Bronchial epithelial cell (primary cell): Measurements from ENCODE around the gene CFAP300. TPM values are rescaled to one million over a fixed set of nuclear protein-coding genes. Genes with fewer than 3 reads are reported as not detected.

Source experiments
- DNase-seq: peaks from one replicate; pipeline ENCODE4 v3.0.0-alpha.2; 2010; ENCODE audit warnings: low read depth
- FAIRE-seq: peaks from 2 replicates; lab custom pipeline; 2011; peaks lifted over from hg19 to GRCh38; lab: Jason Lieb, UNC
- H3K27me3 ChIP-seq: 2 replicates; pipeline ENCODE4 v1.5.1; 2011; ENCODE audit warnings: low read length; ENCODE audit not compliant: control insufficient read depth, insufficient read depth
- H3K36me3 ChIP-seq: 2 replicates; pipeline ENCODE4 v1.5.1; 2011; ENCODE audit warnings: low read length; ENCODE audit not compliant: control insufficient read depth, insufficient read depth
- H3K4me3 ChIP-seq: 2 replicates; pipeline ENCODE4 v1.5.1; 2011; ENCODE audit warnings: mild to moderate bottlenecking, low read depth, low read length, control low read depth
- total RNA-seq: library from RNA; depleted of rRNA; stranded (reverse); fragments of >200 nt; gene quantifications from 2 replicates; pipeline ENCODE4 v1.2.1, GENCODE V29; 2014
- TF ChIP-seq, protein P1 (sequence below): IDR thresholded peaks from 2 replicates; pipeline ENCODE4 v1.5.1; 2011; ENCODE audit warnings: mild to moderate bottlenecking, moderate library complexity, low read length, control low read depth, inconsistent platforms; ENCODE audit not compliant: insufficient read depth, severe bottlenecking

Gene CFAP300
- total RNA-seq, 1 donor from 2014 or later: 4.7 TPM

DNA sequence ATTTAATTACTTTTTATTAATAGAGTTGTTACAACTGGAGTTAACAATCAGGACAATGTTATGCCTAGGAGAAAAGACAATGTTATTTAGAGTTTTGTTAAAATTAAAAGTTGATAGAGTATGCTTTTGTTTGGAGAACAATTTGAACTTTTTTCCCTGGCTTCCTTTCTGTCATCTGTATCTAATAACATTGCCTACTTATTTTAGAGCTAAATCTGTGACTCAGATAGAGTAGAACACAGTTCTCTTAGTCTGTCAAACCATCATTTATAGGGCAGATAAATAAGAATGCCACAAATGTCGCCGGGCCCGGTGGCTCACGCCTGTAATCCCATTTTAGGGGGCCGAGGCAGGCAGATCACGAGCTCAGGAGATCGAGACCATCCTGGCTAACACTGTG, 34.1 kb downstream of the CFAP300 start:
- TF ChIP-seq, protein P1, sequence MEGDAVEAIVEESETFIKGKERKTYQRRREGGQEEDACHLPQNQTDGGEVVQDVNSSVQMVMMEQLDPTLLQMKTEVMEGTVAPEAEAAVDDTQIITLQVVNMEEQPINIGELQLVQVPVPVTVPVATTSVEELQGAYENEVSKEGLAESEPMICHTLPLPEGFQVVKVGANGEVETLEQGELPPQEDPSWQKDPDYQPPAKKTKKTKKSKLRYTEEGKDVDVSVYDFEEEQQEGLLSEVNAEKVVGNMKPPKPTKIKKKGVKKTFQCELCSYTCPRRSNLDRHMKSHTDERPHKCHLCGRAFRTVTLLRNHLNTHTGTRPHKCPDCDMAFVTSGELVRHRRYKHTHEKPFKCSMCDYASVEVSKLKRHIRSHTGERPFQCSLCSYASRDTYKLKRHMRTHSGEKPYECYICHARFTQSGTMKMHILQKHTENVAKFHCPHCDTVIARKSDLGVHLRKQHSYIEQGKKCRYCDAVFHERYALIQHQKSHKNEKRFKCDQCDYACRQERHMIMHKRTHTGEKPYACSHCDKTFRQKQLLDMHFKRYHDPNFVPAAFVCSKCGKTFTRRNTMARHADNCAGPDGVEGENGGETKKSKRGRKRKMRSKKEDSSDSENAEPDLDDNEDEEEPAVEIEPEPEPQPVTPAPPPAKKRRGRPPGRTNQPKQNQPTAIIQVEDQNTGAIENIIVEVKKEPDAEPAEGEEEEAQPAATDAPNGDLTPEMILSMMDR: no peak
- no peak for DNase-seq
- no peaks in the 10 kb centered on the region for H3K36me3 ChIP-seq
- no peaks in the 10 kb centered on the region for H3K27me3 ChIP-seq
- no peak overlapping the region for H3K4me3 ChIP-seq
- no peak for FAIRE-seq

DNA sequence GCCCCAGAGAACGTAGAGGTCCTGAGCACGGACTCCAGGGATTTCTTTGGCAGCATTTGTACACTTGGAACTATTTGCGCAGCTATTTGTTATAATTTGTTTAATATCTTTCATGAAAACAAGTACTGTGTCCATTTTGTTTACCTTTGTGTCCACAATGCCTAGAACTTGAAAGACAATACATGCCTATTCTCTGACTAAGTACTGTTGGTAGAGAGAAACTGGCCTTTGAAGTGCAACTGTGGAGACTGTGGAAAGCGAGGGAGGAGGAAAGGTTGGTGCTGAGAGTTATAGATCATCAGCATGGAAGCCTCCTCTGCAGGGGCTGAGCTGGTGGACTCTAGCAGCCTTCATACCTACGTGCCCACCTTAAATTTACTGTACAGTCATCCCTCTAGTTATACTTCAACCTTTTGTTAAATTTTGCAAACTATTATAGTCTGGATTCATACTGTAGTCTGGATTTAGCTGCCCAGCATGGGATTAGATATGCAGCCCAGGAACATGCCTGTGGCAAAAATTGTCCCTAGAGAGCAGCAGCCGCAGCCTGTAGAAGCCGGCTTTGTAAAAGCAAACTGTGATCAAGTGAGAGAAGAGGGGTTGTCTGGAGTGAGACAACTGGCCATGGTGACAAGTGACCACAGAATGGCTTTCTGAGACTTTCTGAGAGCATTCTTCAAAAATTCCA, 38.8 kb downstream of the CFAP300 start:
- DNase-seq (peak; percentile 64), FAIRE-seq (peak; percentile 52)
- TF ChIP-seq, protein P1: no peak
- Histone ChIP-seq H3K4me3 (no peak overlapping the region), H3K36me3 (no peaks in the 10 kb centered on the region), H3K27me3 (no peaks in the 10 kb centered on the region)

DNA sequence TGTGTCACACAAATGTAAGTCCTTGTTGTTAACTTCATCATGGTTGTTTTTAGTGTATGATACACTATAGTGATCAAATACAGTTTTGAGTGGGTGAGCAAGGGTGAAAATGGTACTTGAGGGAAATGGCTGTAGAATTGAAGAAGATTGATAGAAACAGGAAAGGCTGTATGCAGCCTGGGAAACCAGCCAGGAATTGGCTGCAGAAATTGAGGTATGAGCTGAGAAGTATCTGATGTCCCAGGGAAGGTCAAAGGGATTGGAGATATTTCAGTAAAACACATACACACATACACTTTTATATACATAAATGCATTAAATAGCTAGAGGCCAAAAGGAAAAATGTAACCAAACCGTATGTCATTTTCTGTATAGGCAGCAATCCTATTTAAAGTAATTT, 49.9 kb downstream of the CFAP300 start:
- Histone ChIP-seq H3K4me3 (no peak overlapping the region), H3K36me3 (no peaks in the 10 kb centered on the region), H3K27me3 (no peaks in the 10 kb centered on the region)
- no peak for DNase-seq
- TF ChIP-seq, protein P1: no peak
- FAIRE-seq: no peak

DNA sequence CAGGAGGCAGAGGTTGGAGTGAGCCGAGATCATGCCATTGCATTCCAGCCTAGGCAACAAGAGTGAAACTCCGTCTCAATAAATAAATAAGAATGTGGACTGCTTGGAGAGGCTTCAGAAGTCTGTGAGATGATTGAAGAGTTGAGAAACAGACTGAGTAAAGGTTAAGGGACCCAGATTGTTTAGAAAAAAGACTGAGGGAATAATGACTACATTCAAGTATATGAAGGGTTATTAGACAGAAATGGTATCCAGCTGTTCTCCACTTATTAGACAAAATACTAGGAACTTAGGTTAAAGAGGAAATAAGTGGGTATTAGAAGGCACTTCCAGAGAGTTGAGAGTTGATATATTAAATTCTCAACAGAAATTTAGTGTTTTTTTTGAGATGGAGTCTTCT, 52.5 kb downstream of the CFAP300 start:
- no peak for DNase-seq
- TF ChIP-seq, protein P1: no peak
- Histone ChIP-seq H3K4me3 (no peak overlapping the region), H3K27me3 (no peaks in the 10 kb centered on the region), H3K36me3 (no peaks in the 10 kb centered on the region)
- no peak for FAIRE-seq

DNA sequence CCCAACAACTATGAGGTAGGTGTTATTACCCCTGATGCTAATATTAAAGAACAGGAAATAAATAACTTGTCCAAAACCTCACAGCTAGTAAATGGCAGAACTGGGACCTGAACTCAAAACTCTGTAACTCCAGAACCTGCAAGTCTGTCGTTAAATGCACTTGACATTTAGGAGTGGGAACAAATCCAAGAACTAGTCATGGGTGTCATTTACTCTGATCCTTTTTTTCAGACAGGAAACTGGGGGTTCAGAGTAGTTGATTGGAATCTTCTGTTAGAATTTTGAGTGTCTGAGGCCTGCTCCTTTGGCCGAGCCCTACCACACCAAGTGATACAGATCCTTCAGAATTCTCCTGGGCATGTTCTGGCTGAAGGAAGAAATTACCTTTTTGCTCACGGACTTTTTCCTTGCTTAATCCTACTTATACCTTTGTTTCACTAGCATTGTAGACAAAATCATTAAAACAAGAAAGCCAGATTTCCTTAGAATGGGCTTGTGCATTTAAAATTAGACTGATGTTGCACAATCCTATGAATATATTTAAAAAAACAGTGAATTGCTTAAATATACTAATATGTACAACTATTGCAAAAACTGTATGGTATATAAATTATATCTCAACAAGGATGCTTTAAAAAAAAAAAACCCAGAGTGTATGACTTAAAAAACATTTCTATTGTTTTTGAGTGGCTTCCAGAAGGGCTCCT, 61.6 kb downstream of the CFAP300 start:
- TF ChIP-seq, protein P1: no peak
- no peaks in the 10 kb centered on the region for H3K36me3 ChIP-seq
- no peak overlapping the region for H3K4me3 ChIP-seq
- no peaks in the 10 kb centered on the region for H3K27me3 ChIP-seq
- FAIRE-seq (no peak), DNase-seq (no peak)
